NOMO-1 (cell line): Measurements from ENCODE around the gene SMARCAL1.

Experiments
- DNase-seq, 2 experiments: peaks; one replicate each; lab custom pipeline; 2025; ENCODE audit not compliant: unreplicated experiment in 2 of 2; lab: John Stamatoyannopoulos, UW

SMARCAL1 gene

GRCh38 chr2:216522892-216523502 is 110.7 kb downstream of the SMARCAL1 start:
- DNase-seq = no peak

DNA sequence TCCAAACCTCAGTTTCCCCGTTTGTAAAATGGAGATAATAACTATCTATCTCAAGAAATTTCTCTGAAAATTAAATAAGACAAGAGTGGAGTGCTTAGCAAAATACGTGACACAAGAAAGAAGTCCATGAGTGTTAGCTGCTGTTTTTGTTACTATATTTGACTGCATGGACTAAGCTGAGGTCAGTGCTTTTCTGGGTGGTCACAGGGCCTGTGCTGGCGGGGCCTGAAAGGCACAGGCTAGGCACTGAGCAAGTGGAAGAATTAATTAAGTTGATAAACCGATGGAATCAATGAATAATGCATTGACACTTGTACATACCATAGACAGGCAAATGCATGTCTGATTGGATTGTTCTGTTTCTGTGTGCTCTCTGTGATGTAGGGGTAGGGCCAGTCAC is 113.7 kb downstream of the SMARCAL1 start:
- no peak for DNase-seq

GRCh38 chr2:216526939-216527338 is 114.7 kb downstream of the SMARCAL1 start:
- no peak for DNase-seq

GRCh38 chr2:216527600-216527999 is 115.3 kb downstream of the SMARCAL1 start:
- no peak for DNase-seq

DNA sequence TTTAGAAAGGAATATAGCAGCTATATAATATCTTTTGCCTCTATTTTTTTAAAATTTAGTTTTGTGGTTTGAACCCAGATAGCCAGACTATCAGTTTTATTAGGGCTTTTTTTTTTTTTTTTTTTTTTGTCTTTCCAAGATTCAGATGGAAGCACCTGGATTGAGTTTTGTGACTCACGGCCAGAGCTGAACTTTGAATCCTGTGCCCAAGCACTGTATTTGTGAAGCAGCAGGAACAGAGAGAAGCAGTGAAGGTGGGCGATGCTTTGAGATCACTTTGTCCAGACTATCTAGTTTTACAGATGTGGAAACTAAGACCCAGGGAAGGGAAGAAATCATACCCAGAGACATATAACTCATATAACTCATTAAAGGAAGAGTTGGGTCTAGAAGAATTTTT is 120.3 kb downstream of the SMARCAL1 start:
- no peak for DNase-seq
